ENCODE data around the gene EME1.

- TF ChIP-seq, protein P1, sequence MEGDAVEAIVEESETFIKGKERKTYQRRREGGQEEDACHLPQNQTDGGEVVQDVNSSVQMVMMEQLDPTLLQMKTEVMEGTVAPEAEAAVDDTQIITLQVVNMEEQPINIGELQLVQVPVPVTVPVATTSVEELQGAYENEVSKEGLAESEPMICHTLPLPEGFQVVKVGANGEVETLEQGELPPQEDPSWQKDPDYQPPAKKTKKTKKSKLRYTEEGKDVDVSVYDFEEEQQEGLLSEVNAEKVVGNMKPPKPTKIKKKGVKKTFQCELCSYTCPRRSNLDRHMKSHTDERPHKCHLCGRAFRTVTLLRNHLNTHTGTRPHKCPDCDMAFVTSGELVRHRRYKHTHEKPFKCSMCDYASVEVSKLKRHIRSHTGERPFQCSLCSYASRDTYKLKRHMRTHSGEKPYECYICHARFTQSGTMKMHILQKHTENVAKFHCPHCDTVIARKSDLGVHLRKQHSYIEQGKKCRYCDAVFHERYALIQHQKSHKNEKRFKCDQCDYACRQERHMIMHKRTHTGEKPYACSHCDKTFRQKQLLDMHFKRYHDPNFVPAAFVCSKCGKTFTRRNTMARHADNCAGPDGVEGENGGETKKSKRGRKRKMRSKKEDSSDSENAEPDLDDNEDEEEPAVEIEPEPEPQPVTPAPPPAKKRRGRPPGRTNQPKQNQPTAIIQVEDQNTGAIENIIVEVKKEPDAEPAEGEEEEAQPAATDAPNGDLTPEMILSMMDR (IDR thresholded peaks at IDR 0.05; ENCODE audit: poor library complexity, severe bottlenecking), result no peak
- TF ChIP-seq POLR2AphosphoS5 (IDR thresholded peaks at IDR 0.05), result no peak
Observed at GRCh38 chr17:50325906-50326305, 47.1 kb upstream of the EME1 start.

Measured in neural cell (in vitro differentiated cells).